Epidermal melanocyte (primary cell): ENCODE data around the gene ATF1.
A peak's percentile ranks its signal among the peaks of the same experiment; 100 is the strongest.
"Not testable (repeated sequence)": the region's sequence is repeated elsewhere in the genome, so short reads cannot be mapped to it uniquely, and the experiment has no call there.

ENCODE experiments used
- DNase-seq: peaks from one replicate; pipeline ENCODE4 v3.0.0; 2011; ENCODE audit warnings: low spot score; ENCODE audit not compliant: insufficient read length

ATF1 gene

DNA sequence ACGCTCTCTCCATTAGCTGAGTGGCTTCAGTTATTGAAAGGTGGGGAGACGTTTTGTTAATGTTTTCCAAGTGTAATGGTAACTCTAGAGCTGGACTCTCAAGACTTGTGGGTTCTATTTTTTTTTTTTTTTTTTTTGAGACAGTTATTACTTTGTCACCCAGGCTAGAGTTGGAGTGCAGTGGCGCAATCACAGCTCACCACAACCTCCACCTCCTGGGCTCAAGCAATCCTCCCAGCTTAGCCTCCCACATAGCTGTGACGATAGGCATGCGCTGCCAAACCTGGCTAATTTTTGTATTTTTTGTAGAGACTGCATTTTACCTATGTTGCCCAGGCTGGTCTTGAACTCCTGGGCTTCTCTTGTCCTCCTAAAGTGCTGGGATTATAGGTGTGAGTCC is 26.2 kb downstream of the ATF1 start:
- DNase-seq, result no peak

DNA sequence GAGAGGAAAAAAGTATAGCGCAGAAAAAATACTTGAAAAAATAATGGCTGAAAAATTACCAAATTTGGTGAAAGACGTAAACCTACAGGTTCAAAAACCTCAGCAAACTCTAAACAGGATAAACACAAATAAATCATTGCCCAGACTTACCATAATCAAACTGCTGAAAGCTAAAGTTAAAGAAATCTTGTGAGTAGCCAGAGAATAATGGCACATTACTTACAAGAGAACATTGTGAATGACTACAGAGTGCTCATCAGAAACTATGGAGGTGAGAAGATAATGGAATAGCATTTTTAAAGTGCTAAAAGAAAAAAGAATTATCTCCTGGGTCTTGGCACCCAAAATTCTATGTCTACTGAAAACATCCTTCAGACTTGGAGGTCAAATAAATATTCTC is 36.0 kb downstream of the ATF1 start:
- DNase-seq, result no peak

DNA sequence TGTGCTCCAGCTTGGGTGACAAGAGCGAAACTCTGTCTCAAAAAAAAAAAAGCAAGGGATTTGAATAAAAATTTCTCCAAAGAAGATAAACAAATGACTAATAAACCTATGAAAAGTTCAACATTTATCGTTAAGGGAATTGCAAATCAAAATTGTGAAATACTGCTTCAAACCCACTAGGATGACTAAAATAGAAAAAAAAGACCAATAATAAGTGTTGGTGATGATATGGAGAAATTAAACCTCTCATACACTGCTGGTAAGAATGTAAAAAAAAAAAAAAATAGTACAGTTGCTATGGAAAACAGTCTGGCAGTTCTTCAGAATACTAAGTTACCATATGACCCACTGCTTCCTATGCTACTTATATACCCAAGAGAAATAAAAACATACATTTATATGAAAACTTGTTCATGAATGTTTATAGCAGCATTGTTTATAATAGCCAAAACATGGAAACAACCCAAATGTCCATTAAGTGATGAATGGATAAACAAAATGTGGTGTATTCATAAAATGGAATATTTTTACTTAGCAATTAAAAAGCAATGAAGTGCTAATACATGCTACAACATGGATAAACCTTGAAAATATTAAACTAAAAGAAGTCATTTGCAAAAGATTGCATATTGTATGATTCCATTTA is 39.5 kb downstream of the ATF1 start:
- DNase-seq, result no peak

GRCh38 chr12:50806176-50806575 is 42.3 kb downstream of the ATF1 start:
- DNase-seq, result no peak

GRCh38 chr12:50809131-50809530 is 45.2 kb downstream of the ATF1 start:
- DNase-seq, result not testable (repeated sequence)

GRCh38 chr12:50814921-50815320 is 51.0 kb downstream of the ATF1 start:
- not testable (repeated sequence) for DNase-seq

DNA sequence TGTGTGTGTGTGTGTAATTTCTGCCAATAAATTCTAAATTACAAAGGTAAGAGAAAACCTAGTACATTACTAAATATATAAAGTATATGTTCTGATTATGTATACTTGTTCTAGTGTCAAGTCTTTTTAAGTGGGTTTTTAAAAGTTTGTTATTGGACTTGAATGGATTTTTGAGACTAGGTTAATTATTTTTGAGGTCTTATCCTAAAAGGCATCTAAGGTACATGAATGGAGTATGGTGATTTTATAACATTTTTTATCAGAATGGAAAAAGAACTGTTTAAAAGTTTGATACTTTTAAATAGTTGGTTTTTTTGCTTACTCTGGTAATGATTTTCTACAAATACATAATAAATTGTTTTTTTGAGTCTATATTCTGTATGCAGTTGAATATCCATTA is 56.3 kb downstream of the ATF1 start:
- no peak for DNase-seq

DNA sequence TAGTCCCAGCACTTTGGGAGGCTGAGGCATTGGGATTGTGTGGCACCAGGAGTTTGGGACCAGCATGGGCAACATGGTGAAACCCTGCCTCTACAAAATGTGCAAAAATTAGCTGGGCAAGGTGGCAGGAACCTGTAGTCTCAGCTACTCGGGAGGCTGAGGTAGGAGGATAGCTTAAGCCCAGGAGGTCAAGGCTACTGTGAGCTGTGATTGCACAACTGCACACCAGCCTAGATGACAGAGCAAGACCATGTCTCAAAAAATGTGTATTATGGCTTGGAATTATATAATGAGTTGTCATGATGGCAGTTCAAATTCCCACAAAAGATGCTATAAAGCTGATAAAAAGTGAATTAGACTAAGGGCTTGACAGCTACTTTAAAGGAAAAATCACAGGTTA is 58.2 kb downstream of the ATF1 start:
- DNase-seq, result no peak

- not testable (repeated sequence) for DNase-seq
Observed at GRCh38 chr12:50823724-50824123, 59.8 kb downstream of the ATF1 start.

- no peak for DNase-seq
Observed at GRCh38 chr12:50824914-50825313, 61.0 kb downstream of the ATF1 start.

GRCh38 chr12:50825372-50825838 is 61.5 kb downstream of the ATF1 start:
- DNase-seq, result peak; percentile 20

DNA sequence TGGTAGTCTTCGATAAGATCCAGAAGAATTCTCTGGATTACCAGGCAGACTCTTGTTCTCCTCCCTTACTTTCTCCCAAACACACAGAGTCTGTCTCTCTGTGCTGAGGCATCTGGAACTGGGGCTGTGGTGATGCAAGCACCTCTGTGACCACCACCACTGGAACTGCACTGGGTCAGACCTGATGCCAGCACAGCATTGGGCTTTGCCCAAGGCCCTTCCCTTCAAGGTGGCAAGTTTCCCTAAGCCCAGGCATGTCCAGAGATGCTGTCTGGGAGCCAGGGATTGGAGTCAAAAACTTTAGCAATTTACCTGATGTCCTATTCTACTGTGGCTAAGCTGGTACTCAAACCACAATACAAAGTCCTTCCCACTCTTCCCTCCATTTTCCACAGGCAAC is 64.2 kb downstream of the ATF1 start:
- no peak for DNase-seq

DNA sequence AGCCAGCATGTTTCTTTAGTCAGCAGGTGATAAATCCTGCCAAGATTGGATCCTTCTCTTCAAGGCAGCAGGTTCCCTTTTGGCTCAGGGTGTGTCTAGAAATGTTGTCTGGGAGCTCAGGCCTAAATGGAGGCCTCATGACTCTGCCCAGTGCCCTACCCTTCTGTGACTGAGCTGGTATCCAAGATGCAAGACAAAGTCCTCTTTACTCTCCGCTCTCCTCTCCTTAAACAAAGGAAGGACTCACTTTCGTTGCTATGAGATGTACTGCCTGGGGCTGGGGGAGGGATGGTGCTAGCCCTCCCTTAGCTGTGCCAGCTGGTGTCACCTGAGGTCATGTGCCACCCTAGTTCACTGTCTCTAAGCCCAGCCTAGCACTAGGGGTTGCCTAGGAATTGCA is 65.0 kb downstream of the ATF1 start:
- DNase-seq, result no peak

DNA sequence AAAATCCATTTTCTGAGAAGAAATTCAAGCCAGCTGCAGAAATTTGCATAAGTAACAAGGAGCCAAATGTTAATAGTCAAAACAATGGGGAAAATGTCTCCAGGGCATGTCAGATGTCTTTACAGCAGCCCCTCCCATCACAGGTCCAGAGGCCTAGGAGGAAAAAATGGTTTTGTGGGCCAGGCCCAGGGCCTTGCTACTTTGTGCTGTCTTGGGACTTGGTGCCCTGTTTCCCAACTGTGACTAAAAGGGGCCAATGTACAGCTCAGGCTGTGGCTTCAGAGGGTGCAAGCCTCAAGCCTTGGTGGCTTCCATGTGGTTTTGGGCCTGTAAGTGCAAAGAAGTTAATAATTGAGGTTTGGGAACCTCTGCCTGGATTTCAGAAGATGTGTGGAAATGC is 69.9 kb downstream of the ATF1 start:
- not testable (repeated sequence) for DNase-seq

DNA sequence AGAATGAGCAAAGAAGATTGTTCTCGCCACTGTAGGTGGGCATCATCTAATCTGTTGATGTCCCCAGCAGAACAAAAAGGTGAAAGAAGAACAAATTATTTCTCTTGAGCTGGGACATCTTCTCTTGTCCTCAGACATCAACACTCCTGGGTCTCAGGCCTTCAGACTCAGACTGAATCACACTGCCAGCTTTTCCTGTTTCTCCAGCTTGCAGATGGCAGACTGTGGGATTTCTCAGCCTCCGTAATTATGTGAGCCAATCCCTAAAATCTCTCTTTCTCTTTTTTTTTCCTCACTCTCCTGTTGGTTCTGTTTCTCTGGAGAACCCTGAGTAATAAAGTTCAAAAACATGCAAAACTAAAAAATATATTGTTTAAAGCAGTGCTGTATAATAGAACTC is 75.1 kb downstream of the ATF1 start:
- DNase-seq, result no peak

- DNase-seq, result no peak
Observed at GRCh38 chr12:50840809-50841487, 77.0 kb downstream of the ATF1 start.

DNA sequence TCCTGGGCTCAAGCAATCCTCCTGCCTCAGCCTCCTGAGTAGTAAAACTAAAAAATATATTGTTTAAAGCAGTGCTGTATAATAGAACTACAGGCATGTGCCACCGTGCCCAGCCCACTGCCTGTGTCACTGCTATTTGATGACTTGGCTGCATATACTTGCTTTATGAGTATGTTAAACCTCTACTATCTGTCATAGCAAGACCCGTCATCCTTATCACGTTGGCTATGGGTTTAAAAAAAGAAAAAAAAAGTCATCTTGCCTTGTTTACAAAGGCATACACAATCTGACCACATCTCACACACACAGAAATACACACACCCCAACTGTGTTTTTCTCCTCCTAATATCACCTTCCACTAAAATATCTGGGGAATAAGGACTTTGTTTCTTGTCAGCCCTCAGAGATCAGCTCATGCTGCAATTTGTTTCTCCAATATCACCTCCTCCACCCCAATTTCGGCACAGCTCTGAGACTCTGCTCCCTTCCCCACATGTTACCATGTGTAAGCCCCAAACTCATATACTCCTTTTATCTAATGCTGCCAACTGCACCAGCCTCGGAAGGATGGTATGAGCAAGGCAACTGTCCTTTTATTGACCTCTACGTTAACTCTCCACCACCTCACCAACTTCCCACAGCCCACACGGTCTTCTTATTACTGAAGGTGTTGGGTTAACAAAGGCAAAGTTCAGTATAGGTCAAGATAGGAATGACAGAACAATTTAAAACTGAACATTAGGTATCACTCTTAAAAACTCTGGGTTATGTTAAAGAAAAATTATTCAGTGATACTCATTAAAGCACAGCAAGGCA is 78.0 kb downstream of the ATF1 start:
- DNase-seq, result no peak

GRCh38 chr12:50842637-50843493 is 79.0 kb downstream of the ATF1 start, which contains the start of gene TMPRSS12:
TMPRSS12 (plus strand) TSS chr12:50842926; CDS start chr12:50842965, 39 bp downstream.
- no peak for DNase-seq

DNA sequence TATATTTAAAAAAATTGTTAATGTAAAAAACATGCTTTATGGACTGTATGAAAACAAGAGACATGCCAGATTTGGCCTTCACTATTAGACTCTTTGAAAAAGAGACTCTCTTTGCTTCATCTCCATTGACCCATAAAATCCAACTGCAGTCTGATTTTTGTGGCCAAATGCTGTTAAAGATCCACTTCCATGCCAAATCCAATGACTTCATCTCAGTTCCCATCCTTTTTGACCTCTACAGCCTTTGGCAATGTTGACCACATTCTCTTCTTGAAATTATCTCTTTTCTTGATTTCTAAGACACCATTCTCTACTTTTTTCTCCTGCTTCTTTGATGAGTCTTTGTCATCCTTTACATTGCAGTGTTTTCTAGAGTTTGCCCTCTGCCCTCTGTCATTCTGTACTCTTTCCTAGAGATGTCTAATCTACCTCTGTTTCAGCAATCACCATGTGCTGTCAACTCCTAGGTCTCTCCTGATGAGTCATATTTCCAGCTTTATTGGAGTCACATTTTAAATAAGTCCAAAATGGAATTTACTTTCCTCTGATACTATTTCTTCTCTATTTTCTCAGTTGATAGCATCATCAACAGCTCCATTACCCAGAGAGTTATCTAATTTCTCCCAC is 81.2 kb downstream of the ATF1 start:
- DNase-seq, result no peak

DNA sequence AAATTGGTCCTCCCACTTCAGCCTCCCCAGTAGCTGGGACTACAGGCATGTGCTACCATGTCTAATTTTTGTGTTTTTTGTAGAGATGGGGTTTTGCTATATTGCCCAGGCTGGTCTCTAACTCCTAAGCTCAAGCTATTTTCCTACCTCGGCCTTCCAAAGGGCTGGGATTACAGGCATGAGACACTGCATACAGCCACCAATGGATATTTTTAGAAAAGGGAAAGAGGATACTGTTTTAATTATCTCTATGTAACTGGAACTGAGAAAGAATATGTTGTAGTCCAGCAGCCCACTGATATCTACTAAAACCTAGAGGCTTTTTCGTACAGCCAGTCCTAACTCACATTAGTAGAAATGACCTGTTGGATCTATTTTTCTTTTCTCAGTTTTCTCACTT is 85.1 kb downstream of the ATF1 start:
- DNase-seq, result no peak

DNA sequence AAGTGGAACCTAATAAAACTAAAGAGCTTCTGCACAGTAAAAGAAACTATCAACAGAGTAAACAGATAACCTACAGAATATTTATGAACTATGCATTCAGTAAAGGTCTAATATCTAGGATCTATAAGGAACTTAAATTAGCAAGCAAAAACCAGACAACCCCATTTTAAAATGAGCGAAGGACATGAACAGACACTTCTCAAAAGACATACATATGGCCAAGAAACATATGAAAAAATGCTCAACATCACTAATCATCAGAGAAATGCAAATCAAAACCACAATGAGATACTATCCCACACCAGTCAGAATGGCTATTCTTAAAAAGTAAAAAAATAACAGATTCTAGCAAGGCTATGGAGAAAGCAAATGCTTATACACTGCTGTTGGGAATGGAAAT is 91.3 kb downstream of the ATF1 start:
- DNase-seq, result not testable (repeated sequence)
